Breast epithelium (tissue), 3 donors: Measurements from ENCODE around the gene EPHA8.

Experiments
- POLR2A ChIP-seq: fragments of 450-650 bp; IDR thresholded peaks from one replicate; pipeline ENCODE4 v1.6.1; 2016; ENCODE audit warnings: antibody characterized with exemption, mild to moderate bottlenecking, moderate library complexity
- POLR2AphosphoS5 ChIP-seq, 3 donors: sonication (generic); formaldehyde crosslinking; IDR thresholded peaks; one replicate each; pipeline ENCODE4 v1.6.1; 2017; ENCODE audit warnings: antibody characterized with exemption in 3 of 3
- TF ChIP-seq, protein P1 (sequence below), 3 donors: fragments of 450-650 bp; IDR thresholded peaks; one replicate each; pipeline ENCODE4 v1.5.1; 2016 to 2017; ENCODE audit warnings: antibody characterized with exemption in 3 of 3, mild to moderate bottlenecking in 3 of 3, moderate library complexity in 3 of 3

DNA sequence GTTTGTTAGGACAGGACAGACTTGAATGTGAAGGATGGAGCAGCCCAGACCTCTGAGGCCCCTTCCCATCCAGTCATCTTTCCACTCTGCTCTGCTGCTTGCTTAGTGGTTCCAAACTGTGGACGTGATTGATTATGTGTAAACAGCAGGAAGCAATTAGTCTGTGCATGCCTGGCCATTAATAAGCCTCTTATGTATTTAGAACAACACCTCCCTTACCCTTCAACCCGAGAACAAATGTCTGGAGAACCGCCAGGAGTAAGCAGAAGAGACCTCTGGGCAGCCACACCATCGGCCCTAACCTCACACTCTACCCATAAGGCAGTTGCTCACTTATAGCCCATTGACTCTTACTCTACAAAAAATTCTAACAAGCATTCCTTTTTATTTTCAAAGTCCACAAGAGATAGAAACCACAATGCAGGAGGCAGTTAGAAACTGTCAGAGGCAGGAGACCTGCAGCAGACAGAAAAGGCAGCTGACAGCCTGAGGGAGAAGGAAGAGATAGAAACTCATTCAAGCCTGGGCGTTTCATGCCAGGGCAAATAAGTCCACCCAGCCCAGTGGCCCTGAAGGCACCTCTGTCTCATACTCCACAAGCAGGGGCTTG is 5.8 kb upstream of the EPHA8 start:
- TF ChIP-seq, protein P1, sequence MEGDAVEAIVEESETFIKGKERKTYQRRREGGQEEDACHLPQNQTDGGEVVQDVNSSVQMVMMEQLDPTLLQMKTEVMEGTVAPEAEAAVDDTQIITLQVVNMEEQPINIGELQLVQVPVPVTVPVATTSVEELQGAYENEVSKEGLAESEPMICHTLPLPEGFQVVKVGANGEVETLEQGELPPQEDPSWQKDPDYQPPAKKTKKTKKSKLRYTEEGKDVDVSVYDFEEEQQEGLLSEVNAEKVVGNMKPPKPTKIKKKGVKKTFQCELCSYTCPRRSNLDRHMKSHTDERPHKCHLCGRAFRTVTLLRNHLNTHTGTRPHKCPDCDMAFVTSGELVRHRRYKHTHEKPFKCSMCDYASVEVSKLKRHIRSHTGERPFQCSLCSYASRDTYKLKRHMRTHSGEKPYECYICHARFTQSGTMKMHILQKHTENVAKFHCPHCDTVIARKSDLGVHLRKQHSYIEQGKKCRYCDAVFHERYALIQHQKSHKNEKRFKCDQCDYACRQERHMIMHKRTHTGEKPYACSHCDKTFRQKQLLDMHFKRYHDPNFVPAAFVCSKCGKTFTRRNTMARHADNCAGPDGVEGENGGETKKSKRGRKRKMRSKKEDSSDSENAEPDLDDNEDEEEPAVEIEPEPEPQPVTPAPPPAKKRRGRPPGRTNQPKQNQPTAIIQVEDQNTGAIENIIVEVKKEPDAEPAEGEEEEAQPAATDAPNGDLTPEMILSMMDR (IDR thresholded peaks at IDR 0.05): no peak
- no peak for TF ChIP-seq POLR2AphosphoS5 (IDR thresholded peaks at IDR 0.05)
- no peak for TF ChIP-seq POLR2A
